ENCODE measurements around the gene TNF. TPM values are rescaled to one million over a fixed set of nuclear protein-coding genes. Genes with fewer than 3 reads are reported as not detected.

The TNF gene
- total RNA-seq, 4 donors from 2014 or later, result 0.67 to 3.4 TPM; not detected in 2

DNA sequence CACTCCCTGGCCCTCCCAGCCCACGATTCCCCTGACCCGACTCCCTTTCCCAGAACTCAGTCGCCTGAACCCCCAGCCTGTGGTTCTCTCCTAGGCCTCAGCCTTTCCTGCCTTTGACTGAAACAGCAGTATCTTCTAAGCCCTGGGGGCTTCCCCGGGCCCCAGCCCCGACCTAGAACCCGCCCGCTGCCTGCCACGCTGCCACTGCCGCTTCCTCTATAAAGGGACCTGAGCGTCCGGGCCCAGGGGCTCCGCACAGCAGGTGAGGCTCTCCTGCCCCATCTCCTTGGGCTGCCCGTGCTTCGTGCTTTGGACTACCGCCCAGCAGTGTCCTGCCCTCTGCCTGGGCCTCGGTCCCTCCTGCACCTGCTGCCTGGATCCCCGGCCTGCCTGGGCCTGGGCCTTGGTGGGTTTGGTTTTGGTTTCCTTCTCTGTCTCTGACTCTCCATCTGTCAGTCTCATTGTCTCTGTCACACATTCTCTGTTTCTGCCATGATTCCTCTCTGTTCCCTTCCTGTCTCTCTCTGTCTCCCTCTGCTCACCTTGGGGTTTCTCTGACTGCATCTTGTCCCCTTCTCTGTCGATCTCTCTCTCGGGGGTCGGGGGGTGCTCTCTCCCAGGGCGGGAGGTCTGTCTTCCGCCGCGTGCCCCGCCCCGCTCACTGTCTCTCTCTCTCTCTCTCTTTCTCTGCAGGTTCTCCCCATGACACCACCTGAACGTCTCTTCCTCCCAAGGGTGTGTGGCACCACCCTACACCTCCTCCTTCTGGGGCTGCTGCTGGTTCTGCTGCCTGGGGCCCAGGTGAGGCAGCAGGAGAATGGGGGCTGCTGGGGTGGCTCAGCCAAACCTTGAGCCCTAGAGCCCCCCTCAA, 3.1 kb upstream of the TNF start, which contains the start of gene LTA:
TSS of gene LTA (plus strand) at position 249 of the 871 bp plus-strand sequence. CDS start at position 703, 454 bp downstream.
- Histone ChIP-seq H3K27me3 (no peaks in the 10 kb centered on the region), H3K9me3 (no peaks in the 10 kb centered on the region), H3K36me3 (no peaks in the 10 kb centered on the region), H3K4me3 (peak within 1 kb of the TSS; percentile 33 to 44 (median 35)), H3K4me1 (peaks cover 0 to 26% (median 3%) of the 10 kb centered on the region in 4 donors), H3K27ac (peak within 1 kb of the TSS; percentile 65 to 93 (median 74))
- TF ChIP-seq POLR2A (IDR thresholded peaks at IDR 0.05), result no peak
- TF ChIP-seq, protein P1, sequence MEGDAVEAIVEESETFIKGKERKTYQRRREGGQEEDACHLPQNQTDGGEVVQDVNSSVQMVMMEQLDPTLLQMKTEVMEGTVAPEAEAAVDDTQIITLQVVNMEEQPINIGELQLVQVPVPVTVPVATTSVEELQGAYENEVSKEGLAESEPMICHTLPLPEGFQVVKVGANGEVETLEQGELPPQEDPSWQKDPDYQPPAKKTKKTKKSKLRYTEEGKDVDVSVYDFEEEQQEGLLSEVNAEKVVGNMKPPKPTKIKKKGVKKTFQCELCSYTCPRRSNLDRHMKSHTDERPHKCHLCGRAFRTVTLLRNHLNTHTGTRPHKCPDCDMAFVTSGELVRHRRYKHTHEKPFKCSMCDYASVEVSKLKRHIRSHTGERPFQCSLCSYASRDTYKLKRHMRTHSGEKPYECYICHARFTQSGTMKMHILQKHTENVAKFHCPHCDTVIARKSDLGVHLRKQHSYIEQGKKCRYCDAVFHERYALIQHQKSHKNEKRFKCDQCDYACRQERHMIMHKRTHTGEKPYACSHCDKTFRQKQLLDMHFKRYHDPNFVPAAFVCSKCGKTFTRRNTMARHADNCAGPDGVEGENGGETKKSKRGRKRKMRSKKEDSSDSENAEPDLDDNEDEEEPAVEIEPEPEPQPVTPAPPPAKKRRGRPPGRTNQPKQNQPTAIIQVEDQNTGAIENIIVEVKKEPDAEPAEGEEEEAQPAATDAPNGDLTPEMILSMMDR (IDR thresholded peaks at IDR 0.05), result no peak
- peak in 2 of 3 donors; percentile 74 to 80 for DNase-seq

GRCh38 chr6:31573239-31574105, 1.9 kb upstream of the TNF start:
- Histone ChIP-seq H3K27ac (peak overlapping the region in 3 of 4 donors; percentile 72 to 93 (median 76)), H3K27me3 (no peaks in the 10 kb centered on the region), H3K36me3 (no peaks in the 10 kb centered on the region), H3K4me3 (no peak overlapping the region), H3K4me1 (peaks cover 0 to 31% (median 3%) of the 10 kb centered on the region in 4 donors), H3K9me3 (no peaks in the 10 kb centered on the region)
- TF ChIP-seq, protein P1 (IDR thresholded peaks at IDR 0.05), result no peak
- TF ChIP-seq POLR2A (IDR thresholded peaks at IDR 0.05), result no peak
- DNase-seq, result no peak

DNA sequence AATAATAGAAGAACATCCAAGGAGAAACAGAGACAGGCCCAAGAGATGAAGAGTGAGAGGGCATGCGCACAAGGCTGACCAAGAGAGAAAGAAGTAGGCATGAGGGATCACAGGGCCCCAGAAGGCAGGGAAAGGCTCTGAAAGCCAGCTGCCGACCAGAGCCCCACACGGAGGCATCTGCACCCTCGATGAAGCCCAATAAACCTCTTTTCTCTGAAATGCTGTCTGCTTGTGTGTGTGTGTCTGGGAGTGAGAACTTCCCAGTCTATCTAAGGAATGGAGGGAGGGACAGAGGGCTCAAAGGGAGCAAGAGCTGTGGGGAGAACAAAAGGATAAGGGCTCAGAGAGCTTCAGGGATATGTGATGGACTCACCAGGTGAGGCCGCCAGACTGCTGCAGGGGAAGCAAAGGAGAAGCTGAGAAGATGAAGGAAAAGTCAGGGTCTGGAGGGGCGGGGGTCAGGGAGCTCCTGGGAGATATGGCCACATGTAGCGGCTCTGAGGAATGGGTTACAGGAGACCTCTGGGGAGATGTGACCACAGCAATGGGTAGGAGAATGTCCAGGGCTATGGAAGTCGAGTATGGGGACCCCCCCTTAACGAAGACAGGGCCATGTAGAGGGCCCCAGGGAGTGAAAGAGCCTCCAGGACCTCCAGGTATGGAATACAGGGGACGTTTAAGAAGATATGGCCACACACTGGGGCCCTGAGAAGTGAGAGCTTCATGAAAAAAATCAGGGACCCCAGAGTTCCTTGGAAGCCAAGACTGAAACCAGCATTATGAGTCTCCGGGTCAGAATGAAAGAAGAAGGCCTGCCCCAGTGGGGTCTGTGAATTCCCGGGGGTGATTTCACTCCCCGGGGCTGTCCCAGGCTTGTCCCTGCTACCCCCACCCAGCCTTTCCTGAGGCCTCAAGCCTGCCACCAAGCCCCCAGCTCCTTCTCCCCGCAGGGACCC, 981 bp upstream of the TNF start:
- Histone ChIP-seq H3K4me1 (peaks cover 0 to 24% (median under 1%) of the 10 kb centered on the region in 4 donors), H3K4me3 (peak overlapping the region in 1 of 4 donors; percentile 55), H3K36me3 (no peaks in the 10 kb centered on the region), H3K9me3 (no peaks in the 10 kb centered on the region), H3K27me3 (no peaks in the 10 kb centered on the region), H3K27ac (peak overlapping the region; percentile 68 to 93 (median 73))
- DNase-seq, result no peak
- TF ChIP-seq, protein P1 (IDR thresholded peaks at IDR 0.05), result no peak
- no peak for TF ChIP-seq POLR2A (IDR thresholded peaks at IDR 0.05)

DNA sequence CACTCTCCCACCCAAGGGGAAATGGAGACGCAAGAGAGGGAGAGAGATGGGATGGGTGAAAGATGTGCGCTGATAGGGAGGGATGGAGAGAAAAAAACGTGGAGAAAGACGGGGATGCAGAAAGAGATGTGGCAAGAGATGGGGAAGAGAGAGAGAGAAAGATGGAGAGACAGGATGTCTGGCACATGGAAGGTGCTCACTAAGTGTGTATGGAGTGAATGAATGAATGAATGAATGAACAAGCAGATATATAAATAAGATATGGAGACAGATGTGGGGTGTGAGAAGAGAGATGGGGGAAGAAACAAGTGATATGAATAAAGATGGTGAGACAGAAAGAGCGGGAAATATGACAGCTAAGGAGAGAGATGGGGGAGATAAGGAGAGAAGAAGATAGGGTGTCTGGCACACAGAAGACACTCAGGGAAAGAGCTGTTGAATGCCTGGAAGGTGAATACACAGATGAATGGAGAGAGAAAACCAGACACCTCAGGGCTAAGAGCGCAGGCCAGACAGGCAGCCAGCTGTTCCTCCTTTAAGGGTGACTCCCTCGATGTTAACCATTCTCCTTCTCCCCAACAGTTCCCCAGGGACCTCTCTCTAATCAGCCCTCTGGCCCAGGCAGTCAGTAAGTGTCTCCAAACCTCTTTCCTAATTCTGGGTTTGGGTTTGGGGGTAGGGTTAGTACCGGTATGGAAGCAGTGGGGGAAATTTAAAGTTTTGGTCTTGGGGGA, 754 bp downstream of the TNF start:
- Histone ChIP-seq H3K27me3 (no peaks in the 10 kb centered on the region), H3K4me1 (peaks cover 0 to 23% (median 4%) of the 10 kb centered on the region in 4 donors), H3K36me3 (no peaks in the 10 kb centered on the region), H3K4me3 (peak overlapping the region; percentile 34 to 55 (median 41)), H3K9me3 (no peaks in the 10 kb centered on the region), H3K27ac (peak overlapping the region; percentile 68 to 93 (median 73))
- no peak for TF ChIP-seq POLR2A (IDR thresholded peaks at IDR 0.05)
- TF ChIP-seq, protein P1 (IDR thresholded peaks at IDR 0.05), result no peak
- DNase-seq, result no peak

Measured in Peyer's patch (tissue), 4 donors.